ENCODE measurements around the gene CORO6. TPM values are rescaled to one million over a fixed set of nuclear protein-coding genes. Genes with fewer than 3 reads are reported as not detected.

The CORO6 gene
- total RNA-seq, 1 experiment from 2014 or later, result 9.7 TPM

DNA sequence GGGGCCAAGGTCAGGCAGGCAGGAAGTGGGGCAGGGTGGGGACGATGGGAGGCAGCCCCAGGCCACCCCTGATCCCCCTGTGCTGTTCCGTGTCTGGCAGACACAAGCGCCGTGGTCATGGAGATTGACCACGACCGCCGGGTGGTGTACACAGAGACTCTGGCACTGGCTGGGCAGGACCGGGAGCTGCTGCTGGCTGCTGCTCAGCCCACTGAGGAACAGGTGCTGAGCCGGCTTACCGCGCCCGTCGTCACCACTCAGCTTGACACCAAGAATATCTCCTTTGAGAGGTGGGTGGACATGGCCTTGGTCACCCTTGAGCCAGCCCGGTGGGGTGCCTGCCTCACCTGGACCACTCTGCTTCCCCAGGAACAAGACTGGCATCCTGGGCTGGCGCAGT, 13.7 kb downstream of the CORO6 start:
- DNase-seq (ENCODE audit: low read depth, low spot score) (no peak), ATAC-seq (no peak)
- H3K27ac ChIP-seq (ENCODE audit: low read length), result no peak overlapping the region
- no peaks in the 10 kb centered on the region for H3K9me3 ChIP-seq (ENCODE audit: control insufficient read depth, insufficient read depth, low read depth, low read length)
- H3K27me3 ChIP-seq (ENCODE audit: control insufficient read depth, insufficient read depth, low read length), result no peaks in the 10 kb centered on the region
- H3K4me1 ChIP-seq (ENCODE audit: control insufficient read depth, insufficient read depth, low read length), result no peaks in the 10 kb centered on the region
- CTCF ChIA-PET, result interaction anchor here (0.6 to 0.7 kb wide), 3 partner anchors 8 to 666 kb away, joined by 3 to 4 read pairs (median 3); no protein-coding TSS in a partner anchor
- no peak overlapping the region for H3K4me3 ChIP-seq (ENCODE audit: low read depth in 2 of 2, low read length in 2 of 2)
- H3K36me3 ChIP-seq (ENCODE audit: control insufficient read depth, insufficient read depth, low read length), result no peaks in the 10 kb centered on the region
- TF ChIP-seq POLR2AphosphoS5 (IDR thresholded peaks at IDR 0.05; ENCODE audit: low read depth, low read length) (no peak), TCF7L2 (IDR thresholded peaks at IDR 0.05; ENCODE audit: low read depth, low read length) (no peak), SIN3A (IDR thresholded peaks at IDR 0.05; ENCODE audit: borderline replicate concordance, insufficient read depth, low read depth, low read length) (no peak)
- TF ChIP-seq, protein P1, sequence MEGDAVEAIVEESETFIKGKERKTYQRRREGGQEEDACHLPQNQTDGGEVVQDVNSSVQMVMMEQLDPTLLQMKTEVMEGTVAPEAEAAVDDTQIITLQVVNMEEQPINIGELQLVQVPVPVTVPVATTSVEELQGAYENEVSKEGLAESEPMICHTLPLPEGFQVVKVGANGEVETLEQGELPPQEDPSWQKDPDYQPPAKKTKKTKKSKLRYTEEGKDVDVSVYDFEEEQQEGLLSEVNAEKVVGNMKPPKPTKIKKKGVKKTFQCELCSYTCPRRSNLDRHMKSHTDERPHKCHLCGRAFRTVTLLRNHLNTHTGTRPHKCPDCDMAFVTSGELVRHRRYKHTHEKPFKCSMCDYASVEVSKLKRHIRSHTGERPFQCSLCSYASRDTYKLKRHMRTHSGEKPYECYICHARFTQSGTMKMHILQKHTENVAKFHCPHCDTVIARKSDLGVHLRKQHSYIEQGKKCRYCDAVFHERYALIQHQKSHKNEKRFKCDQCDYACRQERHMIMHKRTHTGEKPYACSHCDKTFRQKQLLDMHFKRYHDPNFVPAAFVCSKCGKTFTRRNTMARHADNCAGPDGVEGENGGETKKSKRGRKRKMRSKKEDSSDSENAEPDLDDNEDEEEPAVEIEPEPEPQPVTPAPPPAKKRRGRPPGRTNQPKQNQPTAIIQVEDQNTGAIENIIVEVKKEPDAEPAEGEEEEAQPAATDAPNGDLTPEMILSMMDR (IDR thresholded peaks at IDR 0.05), result no peak
- TF ChIP-seq, protein P2, sequence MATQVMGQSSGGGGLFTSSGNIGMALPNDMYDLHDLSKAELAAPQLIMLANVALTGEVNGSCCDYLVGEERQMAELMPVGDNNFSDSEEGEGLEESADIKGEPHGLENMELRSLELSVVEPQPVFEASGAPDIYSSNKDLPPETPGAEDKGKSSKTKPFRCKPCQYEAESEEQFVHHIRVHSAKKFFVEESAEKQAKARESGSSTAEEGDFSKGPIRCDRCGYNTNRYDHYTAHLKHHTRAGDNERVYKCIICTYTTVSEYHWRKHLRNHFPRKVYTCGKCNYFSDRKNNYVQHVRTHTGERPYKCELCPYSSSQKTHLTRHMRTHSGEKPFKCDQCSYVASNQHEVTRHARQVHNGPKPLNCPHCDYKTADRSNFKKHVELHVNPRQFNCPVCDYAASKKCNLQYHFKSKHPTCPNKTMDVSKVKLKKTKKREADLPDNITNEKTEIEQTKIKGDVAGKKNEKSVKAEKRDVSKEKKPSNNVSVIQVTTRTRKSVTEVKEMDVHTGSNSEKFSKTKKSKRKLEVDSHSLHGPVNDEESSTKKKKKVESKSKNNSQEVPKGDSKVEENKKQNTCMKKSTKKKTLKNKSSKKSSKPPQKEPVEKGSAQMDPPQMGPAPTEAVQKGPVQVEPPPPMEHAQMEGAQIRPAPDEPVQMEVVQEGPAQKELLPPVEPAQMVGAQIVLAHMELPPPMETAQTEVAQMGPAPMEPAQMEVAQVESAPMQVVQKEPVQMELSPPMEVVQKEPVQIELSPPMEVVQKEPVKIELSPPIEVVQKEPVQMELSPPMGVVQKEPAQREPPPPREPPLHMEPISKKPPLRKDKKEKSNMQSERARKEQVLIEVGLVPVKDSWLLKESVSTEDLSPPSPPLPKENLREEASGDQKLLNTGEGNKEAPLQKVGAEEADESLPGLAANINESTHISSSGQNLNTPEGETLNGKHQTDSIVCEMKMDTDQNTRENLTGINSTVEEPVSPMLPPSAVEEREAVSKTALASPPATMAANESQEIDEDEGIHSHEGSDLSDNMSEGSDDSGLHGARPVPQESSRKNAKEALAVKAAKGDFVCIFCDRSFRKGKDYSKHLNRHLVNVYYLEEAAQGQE (IDR thresholded peaks at IDR 0.05; ENCODE audit: insufficient read depth in 1 of 2, low read depth in 2 of 2, low read length in 1 of 2), result no peak
- intact Hi-C loops (cut with micrococcal nuclease; ENCODE audit: unreplicated experiment), result no loop called here
- POLR2A ChIA-PET, result no interaction called here
- BruUV-seq (replicated peaks), result no TSS peak
- in situ Hi-C loops (cut with HindIII; ENCODE audit: low pct_unique_long_range_greater_than_20kb, low sequenced_read_pairs), result no loop called here

DNA sequence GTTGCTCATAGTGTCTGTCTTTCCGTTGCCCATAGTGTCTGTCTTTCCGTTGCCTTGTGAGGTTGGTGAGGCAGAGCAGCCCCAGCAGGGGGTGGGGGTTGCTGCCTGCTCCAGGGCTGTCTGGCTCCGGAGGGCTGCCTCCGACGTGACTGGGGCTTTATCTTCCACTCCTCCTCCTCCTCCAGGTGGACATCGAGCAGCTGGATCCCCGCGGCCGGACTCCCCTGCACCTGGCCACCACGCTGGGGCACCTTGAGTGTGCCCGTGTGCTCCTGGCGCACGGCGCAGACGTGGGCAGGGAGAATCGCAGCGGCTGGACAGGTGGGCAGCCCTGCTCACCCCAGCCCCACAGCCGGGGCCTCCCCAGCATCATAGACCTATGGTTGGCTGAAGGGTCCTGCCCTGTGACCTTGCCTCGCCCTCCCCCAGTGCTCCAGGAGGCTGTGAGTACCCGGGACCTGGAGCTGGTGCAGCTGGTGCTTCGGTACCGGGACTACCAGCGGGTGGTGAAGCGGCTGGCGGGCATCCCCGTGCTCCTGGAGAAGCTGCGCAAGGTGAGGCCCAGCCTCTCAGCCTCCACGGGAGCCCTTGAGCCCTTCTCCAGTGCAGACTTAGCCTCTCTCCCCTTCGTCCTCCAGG, 15.0 kb downstream of the CORO6 start:
- Histone ChIP-seq H3K4me3 (ENCODE audit: low read depth in 2 of 2, low read length in 2 of 2) (no peak overlapping the region), H3K4me1 (ENCODE audit: control insufficient read depth, insufficient read depth, low read length) (no peaks in the 10 kb centered on the region), H3K27ac (ENCODE audit: low read length) (no peak overlapping the region), H3K36me3 (ENCODE audit: control insufficient read depth, insufficient read depth, low read length) (no peaks in the 10 kb centered on the region), H3K9me3 (ENCODE audit: control insufficient read depth, insufficient read depth, low read depth, low read length) (no peaks in the 10 kb centered on the region), H3K27me3 (ENCODE audit: control insufficient read depth, insufficient read depth, low read length) (no peaks in the 10 kb centered on the region)
- BruUV-seq (replicated peaks), result no TSS peak
- ChIA-PET POLR2A (no interaction called here), CTCF (no interaction called here)
- DNase-seq (ENCODE audit: low read depth, low spot score) (no peak), ATAC-seq (no peak)
- TF ChIP-seq, protein P2 (IDR thresholded peaks at IDR 0.05; ENCODE audit: insufficient read depth in 1 of 2, low read depth in 2 of 2, low read length in 1 of 2), result no peak
- no peak for TF ChIP-seq TCF7L2 (IDR thresholded peaks at IDR 0.05; ENCODE audit: low read depth, low read length)
- no peak for TF ChIP-seq POLR2AphosphoS5 (IDR thresholded peaks at IDR 0.05; ENCODE audit: low read depth, low read length)
- TF ChIP-seq, protein P1 (IDR thresholded peaks at IDR 0.05), result no peak
- TF ChIP-seq SIN3A (IDR thresholded peaks at IDR 0.05; ENCODE audit: borderline replicate concordance, insufficient read depth, low read depth, low read length), result no peak
- intact Hi-C loops (cut with micrococcal nuclease; ENCODE audit: unreplicated experiment) (no loop called here), in situ Hi-C loops (cut with HindIII; ENCODE audit: low pct_unique_long_range_greater_than_20kb, low sequenced_read_pairs) (no loop called here)

All from Panc1 (cell line).